Measurements from ENCODE around the gene LETM1. TPM values are rescaled to one million over a fixed set of nuclear protein-coding genes. Genes with fewer than 3 reads are reported as not detected.

Gene LETM1
- total and polyA plus RNA-seq, 2 experiments from 2014 or later: 23.3 to 68.9 TPM

- Histone ChIP-seq H3K79me2 (replicated peaks; ENCODE audit: insufficient read depth) (no peaks in the 10 kb centered on the region), H3K36me3 (ENCODE audit: insufficient read depth) (no peaks in the 10 kb centered on the region), H2AFZ (no peak overlapping the region), H3K27me3 (ENCODE audit: insufficient read depth) (peaks cover 49% of the 10 kb centered on the region), H3K4me3 (peak overlapping the region; percentile 67), H3K4me1 (ENCODE audit: insufficient read depth) (0 out of 2 replicates have a peak, but pooled peaks cover 4% of the 10 kb centered on the region), H3F3A (replicated peaks; ENCODE audit: low read depth) (no peaks in the 10 kb centered on the region), H3K9me2 (ENCODE audit: insufficient read depth) (no peaks in the 10 kb centered on the region), H4K20me1 (replicated peaks; ENCODE audit: insufficient read depth) (peaks cover 4% of the 10 kb centered on the region; the same call in 1 of the 2 replicates), H3K27ac (ENCODE audit: low read depth) (no peak overlapping the region), H3K4me2 (peak overlapping the region; percentile 90)
- Mint-ChIP-seq H3K9me3 (no peaks in the 10 kb centered on the region), H3K27ac (no peak overlapping the region), H3K36me3 (ENCODE audit: low read depth) (no peaks in the 10 kb centered on the region), H3K27me3 (ENCODE audit: insufficient read depth, low read depth, poor library complexity) (peaks cover 28% of the 10 kb centered on the region), H3K4me1 (no peaks in the 10 kb centered on the region; the same call in 2 of the 3 replicates), H3K4me3 (peak overlapping the region; percentile 58; the same call in 2 of the 3 replicates)
- peak; percentile 57 for DNase-seq (ENCODE audit: low spot score)
- peak; percentile 1; the same call in 1 of the 3 replicates for ATAC-seq
- TF ChIP-seq STAT1 (IDR thresholded peaks at IDR 0.05; ENCODE audit: unreplicated experiment): no peak
- TF ChIP-seq ZNF114 (CRISPR knock-in tag; IDR thresholded peaks at IDR 0.05): no peak
- peak; percentile 82 for TF ChIP-seq EZH2 (IDR thresholded peaks at IDR 0.05; ENCODE audit: low read depth, unreplicated experiment)
- no peak for TF ChIP-seq CTCF (conservative IDR thresholded peaks at IDR 0.05; ENCODE audit: low read depth in 2 of 2)
- peak; percentile 60 for TF ChIP-seq EZH2phosphoT487 (IDR thresholded peaks at IDR 0.05; ENCODE audit: unreplicated experiment)
Measured at GRCh38 chr4:1793940-1794808, 61.8 kb downstream of the LETM1 start.

GRCh38 chr4:1793496-1793840 is 62.5 kb downstream of the LETM1 start:
- ATAC-seq (no peak), DNase-seq (ENCODE audit: low spot score) (peak; percentile 55)
- peaks cover 49% of the 10 kb centered on the region for H3K27me3 ChIP-seq (ENCODE audit: insufficient read depth)
- no peaks in the 10 kb centered on the region for H3K36me3 ChIP-seq (ENCODE audit: insufficient read depth)
- H3K9me2 ChIP-seq (ENCODE audit: insufficient read depth): no peaks in the 10 kb centered on the region
- H3F3A ChIP-seq (replicated peaks; ENCODE audit: low read depth): no peaks in the 10 kb centered on the region
- H3K27ac ChIP-seq (ENCODE audit: low read depth): no peak overlapping the region
- peak overlapping the region; percentile 69; the same call in 1 of the 2 replicates for H3K4me2 ChIP-seq
- peak overlapping the region; percentile 51; the same call in 1 of the 2 replicates for H3K4me3 ChIP-seq
- no peaks in the 10 kb centered on the region for H3K79me2 ChIP-seq (replicated peaks; ENCODE audit: insufficient read depth)
- H3K4me1 ChIP-seq (ENCODE audit: insufficient read depth): 0 out of 2 replicates have a peak, but pooled peaks cover 4% of the 10 kb centered on the region
- H3K4me3 Mint-ChIP-seq: no peak overlapping the region
- no peaks in the 10 kb centered on the region for H3K9me3 Mint-ChIP-seq
- H3K4me1 Mint-ChIP-seq: peaks cover under 1% of the 10 kb centered on the region; the same call in 2 of the 3 replicates
- no peak overlapping the region for H3K27ac Mint-ChIP-seq
- H2AFZ ChIP-seq: no peak overlapping the region
- no peaks in the 10 kb centered on the region for H3K36me3 Mint-ChIP-seq (ENCODE audit: low read depth)
- H3K27me3 Mint-ChIP-seq (ENCODE audit: insufficient read depth, low read depth, poor library complexity): peaks cover 25% of the 10 kb centered on the region
- peaks cover 4% of the 10 kb centered on the region; the same call in 1 of the 2 replicates for H4K20me1 ChIP-seq (replicated peaks; ENCODE audit: insufficient read depth)
- TF ChIP-seq JUNB (IDR thresholded peaks at IDR 0.05; ENCODE audit: unreplicated experiment) (no peak), CREB1 (CRISPR knock-in tag; IDR thresholded peaks at IDR 0.05; ENCODE audit: low read depth) (no peak), ZNF331 (CRISPR knock-in tag; IDR thresholded peaks at IDR 0.05; ENCODE audit: low read depth) (no peak), NANOG (IDR thresholded peaks at IDR 0.05; ENCODE audit: borderline replicate concordance) (no peak), REST (IDR thresholded peaks at IDR 0.05; ENCODE audit: unreplicated experiment) (no peak), ETS1 (IDR thresholded peaks at IDR 0.05) (no peak), EZH2phosphoT487 (IDR thresholded peaks at IDR 0.05; ENCODE audit: unreplicated experiment) (no peak), ZNF114 (CRISPR knock-in tag; IDR thresholded peaks at IDR 0.05) (no peak)

Data from GM23338 (cell line).